ENCODE data around the gene CAMK2D.

The CAMK2D gene

GRCh38 chr4:113419631-113420030, 341.9 kb downstream of the CAMK2D start:
- DNase-seq = no peak

GRCh38 chr4:113411496-113411938, 350.0 kb downstream of the CAMK2D start:
- DNase-seq = peak; percentile 66

- DNase-seq = no peak
These were observed 350.9 kb downstream of the CAMK2D start for GRCh38 chr4:113410686-113411085.

GRCh38 chr4:113409181-113409580, 352.4 kb downstream of the CAMK2D start:
- no peak for DNase-seq

- DNase-seq = no peak
These were observed 354.1 kb downstream of the CAMK2D start for GRCh38 chr4:113407409-113407808.

GRCh38 chr4:113406723-113407016, 354.9 kb downstream of the CAMK2D start:
- no peak for DNase-seq

GRCh38 chr4:113405874-113406722, 355.4 kb downstream of the CAMK2D start:
- no peak for DNase-seq

GRCh38 chr4:113404841-113405240, 356.7 kb downstream of the CAMK2D start:
- no peak for DNase-seq

GRCh38 chr4:113404167-113404571, 357.4 kb downstream of the CAMK2D start:
- no peak for DNase-seq

Measured in MV-4-11 (cell line).